GM12891 (cell line): ENCODE results near the gene FRG2C.
"Not testable (repeated sequence)": the region's sequence is repeated elsewhere in the genome, so short reads cannot be mapped to it uniquely, and the experiment has no call there.

Experiments used
- POLR2A ChIP-seq: IDR thresholded peaks from 2 replicates; pipeline ENCODE4 v1.6.1; 2011; ENCODE audit warnings: low read depth, low read length, control low read depth
- POLR2AphosphoS5 ChIP-seq: IDR thresholded peaks from 2 replicates; pipeline ENCODE4 v1.6.1; 2011; ENCODE audit warnings: low read depth, low read length, control low read depth
- TAF1 ChIP-seq: IDR thresholded peaks from 2 replicates; pipeline ENCODE4 v1.6.1; 2011; ENCODE audit warnings: low read depth, low read length, control low read depth

DNA sequence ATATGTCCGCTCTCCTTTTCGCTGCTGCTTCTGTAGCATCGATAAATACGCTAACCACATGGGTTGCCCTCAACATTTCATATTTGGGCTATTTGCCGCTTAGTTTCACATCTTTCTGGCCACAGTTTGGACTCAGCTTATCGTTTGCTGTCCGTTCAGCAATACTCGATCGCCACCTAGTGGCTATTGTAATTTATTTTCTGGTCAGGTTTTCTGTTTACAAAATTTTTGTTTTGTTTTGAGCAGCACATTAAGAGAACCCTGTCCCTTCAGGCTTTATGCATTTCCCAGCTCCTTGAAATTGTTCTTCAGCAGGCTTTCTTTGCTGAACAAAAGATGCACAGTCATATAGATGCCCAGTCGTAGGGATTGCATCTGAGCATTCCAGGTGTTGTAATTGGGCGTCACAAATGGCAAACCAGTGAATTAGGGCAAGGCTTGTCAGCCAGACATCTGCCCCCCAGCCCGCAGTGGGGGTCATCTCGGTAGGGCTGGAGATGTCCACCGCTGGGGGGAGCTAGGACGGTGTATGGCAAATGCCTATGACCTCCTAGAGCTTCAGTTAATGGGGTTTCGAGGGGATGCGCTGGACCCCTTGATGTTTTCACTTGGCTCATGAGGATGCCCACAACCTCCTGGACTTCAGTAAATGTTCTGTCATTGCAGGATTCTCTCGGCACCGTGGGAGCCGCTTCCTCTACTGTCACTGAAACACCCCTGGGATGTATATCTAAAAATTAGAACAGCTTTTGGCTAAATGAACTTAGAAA lies 20.9 kb upstream of the FRG2C start:
- not testable (repeated sequence) for TF ChIP-seq POLR2A, TAF1, POLR2AphosphoS5
